Keratinocyte (primary cell): ENCODE measurements around the gene C4orf17. TPM values are rescaled to one million over a fixed set of nuclear protein-coding genes. Genes with fewer than 3 reads are reported as not detected.

Experiments
- DNase-seq: peaks from one replicate; pipeline ENCODE4 v3.0.0-alpha.2; 2011; ENCODE audit warnings: low read depth, missing footprints, low spot score
- FAIRE-seq: peaks from 2 replicates; lab custom pipeline; 2011; peaks lifted over from hg19 to GRCh38; lab: Jason Lieb, UNC
- H2AFZ ChIP-seq: 2 replicates; pipeline ENCODE4 v1.6.0; 2012; ENCODE audit warnings: low read length, control low read depth, inconsistent platforms; ENCODE audit not compliant: control insufficient read depth
- H3K27ac ChIP-seq: 2 replicates; pipeline ENCODE4 v1.5.1; 2011; ENCODE audit warnings: low read length; ENCODE audit not compliant: control insufficient read depth, insufficient read depth
- H3K27me3 ChIP-seq: 3 replicates; pipeline ENCODE4 v1.6.0; 2011; ENCODE audit warnings: low read length; ENCODE audit not compliant: control insufficient read depth, insufficient read depth; ENCODE audit errors: extremely low read depth
- H3K36me3 ChIP-seq, 2 experiments: 2 replicates in 1 of 2; 3 replicates in 1 of 2; pipeline ENCODE4 v1.5.1; 2011; ENCODE audit warnings: low read length in 2 of 2, mild to moderate bottlenecking in 1 of 2; ENCODE audit not compliant: control insufficient read depth in 2 of 2, insufficient read depth in 2 of 2; ENCODE audit errors: extremely low read depth in 1 of 2
- H3K4me1 ChIP-seq: 3 replicates; pipeline ENCODE4 v1.5.1; 2011; ENCODE audit warnings: low read length; ENCODE audit not compliant: control insufficient read depth, insufficient read depth; ENCODE audit errors: extremely low read depth
- H3K4me2 ChIP-seq: 3 replicates; pipeline ENCODE4 v1.6.0; 2011; ENCODE audit warnings: low read depth, low read length; ENCODE audit not compliant: control insufficient read depth, insufficient read depth; ENCODE audit errors: extremely low read depth
- H3K4me3 ChIP-seq, 3 experiments: fragments of 200-600 bp in 1 of 3; sonication (generic) in 1 of 3; 2 replicates in 2 of 3; 3 replicates in 1 of 3; pipeline ENCODE4 v1.5.1; 2011 to 2016; ENCODE audit warnings: low read length in 3 of 3, mild to moderate bottlenecking in 3 of 3, control low read depth in 2 of 3, inconsistent platforms in 1 of 3, low read depth in 1 of 3, mixed read lengths in 1 of 3, mixed run types in 1 of 3, moderate library complexity in 1 of 3; ENCODE audit not compliant: control insufficient read depth in 2 of 3, insufficient read depth in 2 of 3; ENCODE audit errors: extremely low read depth in 1 of 3
- H3K79me2 ChIP-seq: 2 replicates; pipeline ENCODE4 v1.6.0; 2012; ENCODE audit warnings: low read length; ENCODE audit not compliant: control insufficient read depth, insufficient read depth
- H3K9ac ChIP-seq: 3 replicates; pipeline ENCODE4 v1.6.0; 2011; ENCODE audit warnings: low read length; ENCODE audit not compliant: control insufficient read depth, insufficient read depth; ENCODE audit errors: extremely low read depth
- H3K9me1 ChIP-seq: 3 replicates; pipeline ENCODE4 v1.6.0; 2011; ENCODE audit warnings: low read length; ENCODE audit not compliant: control insufficient read depth, insufficient read depth; ENCODE audit errors: extremely low read depth
- H3K9me3 ChIP-seq: 2 replicates; pipeline ENCODE4 v1.5.1; 2012; ENCODE audit warnings: low read depth, low read length; ENCODE audit not compliant: control insufficient read depth
- H4K20me1 ChIP-seq: 3 replicates; pipeline ENCODE4 v1.6.0; 2011; ENCODE audit warnings: low read length; ENCODE audit not compliant: control insufficient read depth, insufficient read depth; ENCODE audit errors: extremely low read depth
- CTCF ChIP-seq, 3 experiments: IDR thresholded peaks in 1 of 3; conservative IDR thresholded peaks in 1 of 3; optimal IDR thresholded peaks in 1 of 3; 2 replicates in 2 of 3; 3 replicates in 1 of 3; pipeline versions ENCODE3 to v1.5.1; 2011; ENCODE audit warnings: low read length in 3 of 3, mild to moderate bottlenecking in 3 of 3, moderate library complexity in 2 of 3, control low read depth in 1 of 3, inconsistent platforms in 1 of 3; ENCODE audit not compliant: insufficient read depth in 2 of 3; ENCODE audit errors: extremely low read depth in 1 of 3
- EZH2 ChIP-seq: IDR thresholded peaks from one replicate; pipeline ENCODE4 v1.6.1; 2012; ENCODE audit warnings: inconsistent platforms, mild to moderate bottlenecking, low read length, moderate library complexity
- dilution Hi-C: fragments of 300-500 bp; cut with MboI; formaldehyde crosslinking; loops from one replicate; pipeline ENCODE4 v1.7.0; 2020; ENCODE audit warnings: low sequenced_read_pairs; ENCODE audit not compliant: extremely low pct_ligation_motif_present
- polyA plus RNA-seq, 5 experiments: library from polyadenylated mRNA; depleted of rRNA in 3 of 5; stranded (reverse) in 3 of 5; stranded (forward) in 1 of 5; unstranded in 1 of 5; fragments of >200 nt; gene quantifications; 1 replicate in 1 of 5; 2 replicates in 3 of 5; 3 replicates in 1 of 5; pipeline versions ENCODE4 v1.2.1 to v1.2.3, GENCODE V29; 2011 to 2012; ENCODE audit warnings: missing spikeins in 2 of 5, low read depth in 1 of 5, low replicate concordance in 1 of 5

C4orf17 gene
- polyA plus RNA-seq, 1 donor (not counting 4 experiments of a cell fraction or from before 2014, with no cell fraction given), result not detected

DNA sequence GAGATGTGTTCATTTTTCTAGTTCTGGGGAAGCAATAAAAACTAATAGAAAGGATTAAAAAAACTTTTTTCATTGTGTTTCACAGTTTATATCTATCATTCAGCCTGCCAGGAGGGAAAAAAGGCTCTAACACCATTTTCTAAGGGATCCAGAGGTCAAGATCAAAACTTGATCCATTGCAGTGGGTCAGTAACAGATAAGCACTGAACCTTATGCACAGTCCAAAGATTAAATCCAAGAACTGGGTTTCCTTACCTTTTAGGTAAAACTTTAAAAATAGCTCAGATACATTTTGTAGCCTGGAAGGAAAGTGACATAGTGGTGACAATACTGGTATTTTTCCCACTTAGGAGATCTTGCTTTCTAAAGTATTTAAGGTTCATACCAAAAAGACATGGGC, 76.5 kb downstream of the C4orf17 start:
- no peak overlapping the region for H3K9ac ChIP-seq
- H3K27ac ChIP-seq, result no peak overlapping the region
- H3K79me2 ChIP-seq, result no peaks in the 10 kb centered on the region
- TF ChIP-seq CTCF (optimal IDR thresholded peaks at IDR 0.05 in 1 of 3, IDR thresholded peaks at IDR 0.05 in 1 of 3, conservative IDR thresholded peaks at IDR 0.05 in 1 of 3; ENCODE audit: extremely low read depth in 1 of 3, insufficient read depth in 2 of 3, low read length in 3 of 3), result no peak
- no peak for TF ChIP-seq EZH2
- H3K9me1 ChIP-seq, result no peaks in the 10 kb centered on the region
- no peaks in the 10 kb centered on the region for H3K4me1 ChIP-seq
- no peaks in the 10 kb centered on the region for H3K27me3 ChIP-seq
- DNase-seq (no peak), FAIRE-seq (no peak)
- H3K4me2 ChIP-seq, result no peak overlapping the region
- dilution Hi-C loops, result no loop called here
- no peak overlapping the region for H2AFZ ChIP-seq
- H3K9me3 ChIP-seq, result no peaks in the 10 kb centered on the region
- no peak overlapping the region for H3K4me3 ChIP-seq
- no peaks in the 10 kb centered on the region for H3K36me3 ChIP-seq
- no peaks in the 10 kb centered on the region for H4K20me1 ChIP-seq

DNA sequence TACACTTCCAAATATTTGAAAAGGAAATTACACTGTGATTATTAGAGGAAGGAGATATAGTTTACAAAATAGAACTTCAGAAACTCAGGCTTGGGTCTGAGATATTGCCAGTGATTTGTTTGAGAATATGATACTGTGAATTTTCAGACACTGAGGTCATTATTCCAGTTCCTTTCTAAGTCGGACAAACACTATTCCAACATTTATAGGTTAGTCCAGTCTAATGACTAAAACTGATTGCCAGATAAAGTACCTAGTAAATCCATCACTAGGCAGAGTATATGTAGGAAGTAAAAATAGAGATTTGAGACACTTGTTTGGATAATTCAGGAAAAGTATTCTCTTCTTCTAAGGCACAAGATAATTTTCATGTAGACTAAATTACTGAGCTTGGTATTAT, 77.0 kb downstream of the C4orf17 start:
- no peaks in the 10 kb centered on the region for H3K79me2 ChIP-seq
- no peaks in the 10 kb centered on the region for H3K36me3 ChIP-seq
- no peaks in the 10 kb centered on the region for H3K27me3 ChIP-seq
- H3K4me2 ChIP-seq, result no peak overlapping the region
- dilution Hi-C loops, result no loop called here
- H3K9me3 ChIP-seq, result no peaks in the 10 kb centered on the region
- H3K4me1 ChIP-seq, result no peaks in the 10 kb centered on the region
- TF ChIP-seq CTCF (optimal IDR thresholded peaks at IDR 0.05 in 1 of 3, IDR thresholded peaks at IDR 0.05 in 1 of 3, conservative IDR thresholded peaks at IDR 0.05 in 1 of 3; ENCODE audit: extremely low read depth in 1 of 3, insufficient read depth in 2 of 3, low read length in 3 of 3) (no peak), EZH2 (no peak)
- DNase-seq (no peak), FAIRE-seq (no peak)
- no peak overlapping the region for H3K27ac ChIP-seq
- H2AFZ ChIP-seq, result no peak overlapping the region
- H3K9ac ChIP-seq, result no peak overlapping the region
- H3K9me1 ChIP-seq, result no peaks in the 10 kb centered on the region
- no peak overlapping the region for H3K4me3 ChIP-seq
- H4K20me1 ChIP-seq, result no peaks in the 10 kb centered on the region
